CD4-positive, alpha-beta T cell (primary cell): ENCODE results near the gene NT5C1B. TPM values are rescaled to one million over a fixed set of nuclear protein-coding genes. Genes with fewer than 3 reads are reported as not detected.

Source experiments
- ATAC-seq: fragments of 200-7000 bp; cut with Tn5 transposase; one replicate; pipeline ENCODE4 v1.10.0; 2022; ENCODE audit warnings: mild to moderate bottlenecking; ENCODE audit not compliant: poor library complexity
- CTCF ChIA-PET: fragments of 350-600 bp; sonication (Branson Sonifier 250); formaldehyde crosslinking; loops from one replicate; lab custom pipeline; 2021; ENCODE audit warnings: antibody characterized with exemption, inconsistent platforms; lab: Charles Lee
- POLR2A ChIA-PET: fragments of 350-600 bp; sonication (Branson Sonifier 250); formaldehyde crosslinking; loops from one replicate; lab custom pipeline; 2021; ENCODE audit warnings: antibody characterized with exemption, inconsistent platforms; lab: Charles Lee
- DNase-seq, 14 experiments: peaks; one replicate each; pipeline ENCODE4 v3.0.0-alpha.2; 2013 to 2020; ENCODE audit warnings: mixed read lengths in 2 of 14
- H3K27ac ChIP-seq, 2 donors: one replicate each; pipeline versions ENCODE4 v1.5.1 to v1.7.0; 2013; ENCODE audit warnings: low read length in 2 of 2, low read depth in 1 of 2, mild to moderate bottlenecking in 1 of 2
- H3K27me3 ChIP-seq, 2 experiments: 1 replicate in 1 of 2; 2 replicates in 1 of 2; pipeline versions ENCODE4 v1.6.1 to v1.7.0; 2013; ENCODE audit warnings: low read length in 2 of 2, control low read depth in 1 of 2, mild to moderate bottlenecking in 1 of 2, moderate library complexity in 1 of 2; ENCODE audit not compliant: insufficient read depth in 2 of 2, control insufficient read depth in 1 of 2
- H3K36me3 ChIP-seq: one replicate; pipeline ENCODE4 v1.6.1; 2013; ENCODE audit warnings: low read length, control low read depth; ENCODE audit not compliant: insufficient read depth
- H3K4me1 ChIP-seq: one replicate; pipeline ENCODE4 v1.6.1; 2013; ENCODE audit warnings: low read length, control low read depth; ENCODE audit not compliant: insufficient read depth
- H3K4me3 ChIP-seq: one replicate; pipeline ENCODE4 v1.5.1; 2013; ENCODE audit warnings: mild to moderate bottlenecking, low read length, moderate library complexity
- H3K9me3 ChIP-seq, 2 experiments: 1 replicate in 1 of 2; 2 replicates in 1 of 2; pipeline versions ENCODE4 v1.6.1 to v1.7.0; 2013; ENCODE audit warnings: low read length in 2 of 2, mild to moderate bottlenecking in 2 of 2, control low read depth in 1 of 2, moderate library complexity in 1 of 2; ENCODE audit not compliant: control insufficient read depth in 1 of 2, insufficient read depth in 1 of 2
- H3K27ac Mint-ChIP-seq: one replicate; pipeline ENCODE4 v1.8.0; 2020; ENCODE audit warnings: mixed read lengths
- H3K27me3 Mint-ChIP-seq: one replicate; pipeline ENCODE4 v1.8.0; 2021; ENCODE audit warnings: mixed read lengths
- H3K36me3 Mint-ChIP-seq: one replicate; pipeline ENCODE4 v1.8.0; 2021; ENCODE audit warnings: low read depth, mixed read lengths
- H3K4me1 Mint-ChIP-seq: one replicate; pipeline ENCODE4 v1.8.0; 2021; ENCODE audit warnings: low read depth, mixed read lengths
- H3K4me3 Mint-ChIP-seq: one replicate; pipeline ENCODE4 v1.8.0; 2020; ENCODE audit warnings: mild to moderate bottlenecking, mixed read lengths
- H3K9me3 Mint-ChIP-seq: one replicate; pipeline ENCODE4 v1.8.0; 2020; ENCODE audit warnings: mixed read lengths
- intact Hi-C, 2 experiments: fragments of 100-400 bp; cut with DNase I in 1 of 2; cut with micrococcal nuclease in 1 of 2; formaldehyde crosslinking; loops; one replicate each; pipeline versions ENCODE4 v1.15.1 to v1.9.0; 2023 to 2025; cut with DNase I, micrococcal nuclease
- total RNA-seq, 174 experiments: library from RNA in 2 of 174; stranded (reverse) in 2 of 174; gene quantifications; one replicate each; pipeline ENCODE4 v1.2.3 and lab custom pipeline; 2021 to 2026
- TF ChIP-seq, protein P1 (sequence below): fragments of 200-600 bp; IDR thresholded peaks from one replicate; pipeline ENCODE4 v1.8.0; 2022; ENCODE audit warnings: antibody characterized with exemption, mild to moderate bottlenecking

Gene NT5C1B
- total RNA-seq, 2 experiments from 2014 or later, result not detected

DNA sequence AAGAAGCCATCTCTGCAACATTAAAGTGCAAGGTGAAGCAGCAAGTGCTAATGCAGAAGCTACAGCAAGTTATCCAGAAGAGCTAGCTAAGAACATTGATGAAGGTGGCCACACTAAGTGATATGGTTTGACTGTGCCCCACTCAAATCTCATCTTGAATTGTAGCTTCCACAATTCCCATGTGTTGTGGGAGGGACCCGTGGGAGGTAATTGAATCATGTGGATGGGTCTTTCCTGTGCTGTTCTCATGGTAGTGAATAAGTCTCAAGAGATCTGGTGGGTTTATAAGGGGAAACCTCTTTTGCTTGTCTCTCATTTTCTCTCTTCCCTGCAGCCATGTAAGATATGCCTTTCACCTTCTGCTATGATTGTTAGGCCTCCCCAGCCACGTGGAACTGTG lies 40.3 kb downstream of the NT5C1B start:
- H3K36me3 Mint-ChIP-seq, result peaks cover 20% of the 10 kb centered on the region
- no peak for DNase-seq
- H3K27ac ChIP-seq, result no peak overlapping the region
- ChIA-PET CTCF (no interaction called here), POLR2A (no interaction called here)
- no peaks in the 10 kb centered on the region for H3K27me3 ChIP-seq
- no peak overlapping the region for H3K4me3 ChIP-seq
- H3K27me3 Mint-ChIP-seq, result no peaks in the 10 kb centered on the region
- no peaks in the 10 kb centered on the region for H3K9me3 ChIP-seq
- no peaks in the 10 kb centered on the region for H3K4me1 ChIP-seq
- intact Hi-C loops, result no loop called here
- H3K27ac Mint-ChIP-seq, result peak overlapping the region; percentile 16
- TF ChIP-seq, protein P1, sequence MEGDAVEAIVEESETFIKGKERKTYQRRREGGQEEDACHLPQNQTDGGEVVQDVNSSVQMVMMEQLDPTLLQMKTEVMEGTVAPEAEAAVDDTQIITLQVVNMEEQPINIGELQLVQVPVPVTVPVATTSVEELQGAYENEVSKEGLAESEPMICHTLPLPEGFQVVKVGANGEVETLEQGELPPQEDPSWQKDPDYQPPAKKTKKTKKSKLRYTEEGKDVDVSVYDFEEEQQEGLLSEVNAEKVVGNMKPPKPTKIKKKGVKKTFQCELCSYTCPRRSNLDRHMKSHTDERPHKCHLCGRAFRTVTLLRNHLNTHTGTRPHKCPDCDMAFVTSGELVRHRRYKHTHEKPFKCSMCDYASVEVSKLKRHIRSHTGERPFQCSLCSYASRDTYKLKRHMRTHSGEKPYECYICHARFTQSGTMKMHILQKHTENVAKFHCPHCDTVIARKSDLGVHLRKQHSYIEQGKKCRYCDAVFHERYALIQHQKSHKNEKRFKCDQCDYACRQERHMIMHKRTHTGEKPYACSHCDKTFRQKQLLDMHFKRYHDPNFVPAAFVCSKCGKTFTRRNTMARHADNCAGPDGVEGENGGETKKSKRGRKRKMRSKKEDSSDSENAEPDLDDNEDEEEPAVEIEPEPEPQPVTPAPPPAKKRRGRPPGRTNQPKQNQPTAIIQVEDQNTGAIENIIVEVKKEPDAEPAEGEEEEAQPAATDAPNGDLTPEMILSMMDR, result no peak
- ATAC-seq, result no peak
- H3K4me3 Mint-ChIP-seq, result no peak overlapping the region
- peaks cover under 1% of the 10 kb centered on the region for H3K36me3 ChIP-seq
- no peaks in the 10 kb centered on the region for H3K9me3 Mint-ChIP-seq
- peaks cover 76% of the 10 kb centered on the region for H3K4me1 Mint-ChIP-seq

DNA sequence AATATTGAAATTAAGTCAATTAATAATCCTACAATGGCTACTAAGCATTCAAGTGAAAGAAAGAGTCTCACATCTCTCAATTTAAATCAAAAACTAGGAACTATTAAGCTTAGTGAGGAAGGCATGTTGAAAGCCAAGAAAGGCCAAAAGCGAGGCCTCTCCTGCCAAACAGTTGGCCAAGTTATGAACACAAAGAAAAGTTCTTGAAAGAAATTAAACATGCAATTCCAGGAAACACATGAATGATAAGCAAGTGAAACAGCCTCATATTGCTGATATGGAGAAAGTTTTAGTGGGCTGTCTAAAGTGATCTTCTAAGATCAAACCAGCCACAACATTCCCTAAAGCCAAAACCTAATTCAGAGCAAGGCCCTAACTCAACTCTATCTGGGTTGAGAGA lies 40.7 kb downstream of the NT5C1B start:
- ChIA-PET CTCF (no interaction called here), POLR2A (no interaction called here)
- peaks cover 17% of the 10 kb centered on the region for H3K36me3 Mint-ChIP-seq
- no peaks in the 10 kb centered on the region for H3K4me1 ChIP-seq
- DNase-seq (no peak), ATAC-seq (no peak)
- no peaks in the 10 kb centered on the region for H3K27me3 Mint-ChIP-seq
- intact Hi-C loops, result no loop called here
- H3K9me3 ChIP-seq, result no peaks in the 10 kb centered on the region
- H3K27ac ChIP-seq, result no peak overlapping the region
- TF ChIP-seq, protein P1, result no peak
- peaks cover 73% of the 10 kb centered on the region for H3K4me1 Mint-ChIP-seq
- H3K4me3 Mint-ChIP-seq, result no peak overlapping the region
- no peaks in the 10 kb centered on the region for H3K36me3 ChIP-seq
- H3K9me3 Mint-ChIP-seq, result no peaks in the 10 kb centered on the region
- H3K4me3 ChIP-seq, result no peak overlapping the region
- no peak overlapping the region for H3K27ac Mint-ChIP-seq
- no peaks in the 10 kb centered on the region for H3K27me3 ChIP-seq

DNA sequence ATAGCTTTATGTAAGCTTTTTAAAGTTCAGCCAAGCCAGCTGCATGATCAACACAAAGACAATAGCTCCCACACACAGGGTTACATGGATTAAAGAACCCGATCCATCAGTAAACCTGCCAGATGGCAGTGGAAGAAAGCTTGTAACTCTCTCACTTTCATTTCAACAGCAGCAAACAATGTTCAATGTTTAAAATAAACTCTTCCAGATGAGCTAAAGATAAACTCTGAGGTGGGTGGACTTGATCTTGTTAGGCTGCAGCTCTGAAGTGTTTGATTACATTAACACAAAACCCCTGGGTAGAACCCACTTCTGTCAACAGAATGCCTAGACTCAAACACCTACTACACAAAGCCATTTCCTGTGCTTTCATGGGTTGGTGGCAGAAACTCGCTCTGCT lies 42.8 kb downstream of the NT5C1B start:
- H3K27me3 Mint-ChIP-seq, result no peaks in the 10 kb centered on the region
- TF ChIP-seq, protein P1, result no peak
- no peaks in the 10 kb centered on the region for H3K36me3 ChIP-seq
- peak overlapping the region; percentile 25 for H3K4me3 Mint-ChIP-seq
- no peaks in the 10 kb centered on the region for H3K27me3 ChIP-seq
- ChIA-PET CTCF (no interaction called here), POLR2A (interaction anchor here (2.0 kb wide), 1 partner anchor 13 kb away, joined by 15 read pairs; the partner anchor contains the start of gene RDH14)
- no peak for ATAC-seq
- H3K9me3 ChIP-seq, result no peaks in the 10 kb centered on the region
- no peak overlapping the region for H3K27ac ChIP-seq
- peaks cover 54% of the 10 kb centered on the region for H3K4me1 Mint-ChIP-seq
- H3K27ac Mint-ChIP-seq, result peak overlapping the region; percentile 68
- intact Hi-C loops, result no loop called here
- no peak overlapping the region for H3K4me3 ChIP-seq
- no peaks in the 10 kb centered on the region for H3K36me3 Mint-ChIP-seq
- H3K9me3 Mint-ChIP-seq, result no peaks in the 10 kb centered on the region
- DNase-seq, result peak in 2 of 14 experiments; percentile 5 to 22
- no peaks in the 10 kb centered on the region for H3K4me1 ChIP-seq
